D721Med (cell line): ENCODE results near the gene VIPR2.

Source experiments
- DNase-seq: peaks from one replicate; pipeline ENCODE4 v3.0.0; 2011; ENCODE audit warnings: low spot score; ENCODE audit not compliant: insufficient read length
- FAIRE-seq: peaks from 2 replicates; lab custom pipeline; 2011; peaks lifted over from hg19 to GRCh38; lab: Jason Lieb, UNC
- TF ChIP-seq, protein P1 (sequence below): IDR thresholded peaks from 2 replicates; pipeline ENCODE4 v1.5.1; 2012; ENCODE audit warnings: mild to moderate bottlenecking, control low read depth; ENCODE audit not compliant: insufficient read depth; ENCODE audit errors: missing control alignments

Gene VIPR2

DNA sequence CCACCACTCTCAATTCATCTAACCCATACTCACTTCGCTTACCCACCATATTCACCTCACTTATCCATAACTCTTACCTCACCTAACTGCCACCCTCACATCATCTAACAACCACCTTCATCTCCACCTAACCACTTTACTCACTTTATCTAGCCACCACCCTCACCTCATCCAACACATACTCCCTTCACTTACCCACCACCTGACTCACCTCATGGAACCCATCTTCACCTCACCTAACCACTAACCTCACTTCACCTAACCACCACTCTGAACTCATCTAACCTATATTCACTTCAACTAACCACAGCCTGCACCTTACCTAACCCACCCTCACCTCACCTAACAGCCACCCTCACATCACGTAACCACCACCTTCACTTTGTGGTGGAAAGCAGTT lies 84.2 kb downstream of the VIPR2 start:
- TF ChIP-seq, protein P1, sequence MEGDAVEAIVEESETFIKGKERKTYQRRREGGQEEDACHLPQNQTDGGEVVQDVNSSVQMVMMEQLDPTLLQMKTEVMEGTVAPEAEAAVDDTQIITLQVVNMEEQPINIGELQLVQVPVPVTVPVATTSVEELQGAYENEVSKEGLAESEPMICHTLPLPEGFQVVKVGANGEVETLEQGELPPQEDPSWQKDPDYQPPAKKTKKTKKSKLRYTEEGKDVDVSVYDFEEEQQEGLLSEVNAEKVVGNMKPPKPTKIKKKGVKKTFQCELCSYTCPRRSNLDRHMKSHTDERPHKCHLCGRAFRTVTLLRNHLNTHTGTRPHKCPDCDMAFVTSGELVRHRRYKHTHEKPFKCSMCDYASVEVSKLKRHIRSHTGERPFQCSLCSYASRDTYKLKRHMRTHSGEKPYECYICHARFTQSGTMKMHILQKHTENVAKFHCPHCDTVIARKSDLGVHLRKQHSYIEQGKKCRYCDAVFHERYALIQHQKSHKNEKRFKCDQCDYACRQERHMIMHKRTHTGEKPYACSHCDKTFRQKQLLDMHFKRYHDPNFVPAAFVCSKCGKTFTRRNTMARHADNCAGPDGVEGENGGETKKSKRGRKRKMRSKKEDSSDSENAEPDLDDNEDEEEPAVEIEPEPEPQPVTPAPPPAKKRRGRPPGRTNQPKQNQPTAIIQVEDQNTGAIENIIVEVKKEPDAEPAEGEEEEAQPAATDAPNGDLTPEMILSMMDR, result no peak
- DNase-seq, result no peak
- FAIRE-seq, result no peak

DNA sequence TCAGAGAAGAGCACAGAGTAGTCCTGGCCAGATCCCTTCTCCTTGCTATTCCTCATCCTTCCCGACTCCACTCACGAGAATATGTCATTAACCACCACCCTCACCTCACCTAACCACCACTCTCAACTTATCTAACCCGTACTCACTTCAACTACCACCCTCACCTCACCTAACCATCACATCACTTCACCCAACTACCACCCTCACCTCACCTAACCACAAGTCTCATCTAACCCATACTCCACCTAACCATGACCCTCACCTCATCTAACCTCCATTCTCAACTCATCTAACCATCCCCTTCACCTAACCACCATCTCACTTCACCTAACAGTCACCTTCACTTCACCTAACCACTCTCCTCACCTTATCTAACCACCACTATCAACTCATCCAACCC lies 85.0 kb downstream of the VIPR2 start:
- DNase-seq, result no peak
- no peak for FAIRE-seq
- TF ChIP-seq, protein P1, result no peak

DNA sequence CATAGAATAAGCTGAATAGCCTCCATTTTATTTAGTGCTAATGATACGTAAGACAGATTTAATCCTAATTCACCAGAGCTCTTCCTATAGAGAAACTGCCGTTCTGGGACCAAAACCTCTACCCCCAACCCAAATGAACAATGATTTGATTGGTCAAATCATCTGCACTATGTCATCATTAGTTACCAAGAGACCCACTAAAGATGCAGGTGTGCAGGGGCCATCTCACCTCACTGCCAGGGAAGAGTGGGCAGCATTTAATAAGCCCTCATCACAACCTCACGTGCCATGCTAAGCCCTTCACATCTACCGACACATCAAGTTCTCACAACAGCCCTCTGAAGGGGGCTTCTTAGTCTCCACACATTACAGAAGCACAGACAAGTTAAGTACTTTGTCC lies 87.0 kb downstream of the VIPR2 start:
- FAIRE-seq, result no peak
- TF ChIP-seq, protein P1, result no peak

DNA sequence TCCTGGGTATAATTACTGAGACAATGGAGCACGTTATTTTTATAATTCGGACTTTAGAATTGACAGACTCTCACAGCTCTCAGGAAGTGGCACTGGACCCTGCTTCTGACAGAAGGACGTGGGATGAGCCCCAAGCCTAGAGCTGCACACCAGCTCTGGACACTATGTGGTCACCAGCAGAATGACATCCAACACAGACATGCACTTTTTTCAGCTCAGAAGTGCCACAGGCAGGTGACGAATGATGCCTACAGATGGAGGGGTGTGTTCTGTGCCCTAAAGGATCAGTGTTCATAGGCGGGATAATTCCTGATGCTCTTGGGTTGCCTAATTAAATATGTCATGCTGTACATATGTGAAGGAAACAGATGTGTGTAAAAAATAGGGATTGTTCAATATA lies 87.9 kb downstream of the VIPR2 start:
- no peak for FAIRE-seq
- DNase-seq, result no peak
- TF ChIP-seq, protein P1, result no peak

More for the DNA sequence above, 87.0 kb downstream of the VIPR2 start:
- no peak for DNase-seq

DNA sequence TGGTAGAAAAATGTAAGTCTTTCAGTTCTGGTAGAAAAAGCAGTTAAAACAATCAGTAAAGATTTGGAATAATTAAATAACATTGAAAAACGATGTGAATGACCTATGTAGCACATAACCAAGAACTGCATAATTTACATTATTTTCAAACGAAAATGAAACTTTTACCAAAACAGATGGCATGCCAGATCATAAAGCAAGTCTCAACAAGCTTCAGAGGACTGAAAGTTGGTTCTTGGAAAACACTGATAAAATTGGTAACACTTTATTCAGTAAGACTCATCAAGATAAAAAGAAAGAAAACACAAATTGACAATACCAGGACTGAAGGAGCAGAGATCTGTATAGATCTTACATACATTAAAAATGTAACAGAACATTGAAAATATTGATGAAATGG lies 92.8 kb downstream of the VIPR2 start:
- no peak for FAIRE-seq
- no peak for DNase-seq
- TF ChIP-seq, protein P1, result no peak

DNA sequence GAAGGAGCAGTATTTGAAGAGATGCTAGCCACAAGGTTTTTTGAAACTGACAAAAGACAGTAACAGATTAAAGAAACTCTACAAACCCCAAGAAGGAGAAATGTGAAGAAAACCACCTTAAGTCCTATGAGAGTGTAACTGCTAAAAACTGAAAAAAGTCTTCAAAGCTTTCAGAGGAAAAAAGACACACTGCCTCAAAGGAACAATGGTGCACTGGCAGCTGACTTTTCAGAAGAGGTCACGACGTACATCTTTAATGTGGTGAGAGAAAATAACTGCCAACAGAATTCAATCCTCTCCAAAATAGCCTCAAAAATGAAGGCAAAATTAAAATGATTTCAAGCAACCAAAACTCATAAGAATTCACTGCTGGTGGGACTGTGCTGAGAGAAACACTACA lies 94.0 kb downstream of the VIPR2 start:
- TF ChIP-seq, protein P1, result no peak
- no peak for FAIRE-seq

DNA sequence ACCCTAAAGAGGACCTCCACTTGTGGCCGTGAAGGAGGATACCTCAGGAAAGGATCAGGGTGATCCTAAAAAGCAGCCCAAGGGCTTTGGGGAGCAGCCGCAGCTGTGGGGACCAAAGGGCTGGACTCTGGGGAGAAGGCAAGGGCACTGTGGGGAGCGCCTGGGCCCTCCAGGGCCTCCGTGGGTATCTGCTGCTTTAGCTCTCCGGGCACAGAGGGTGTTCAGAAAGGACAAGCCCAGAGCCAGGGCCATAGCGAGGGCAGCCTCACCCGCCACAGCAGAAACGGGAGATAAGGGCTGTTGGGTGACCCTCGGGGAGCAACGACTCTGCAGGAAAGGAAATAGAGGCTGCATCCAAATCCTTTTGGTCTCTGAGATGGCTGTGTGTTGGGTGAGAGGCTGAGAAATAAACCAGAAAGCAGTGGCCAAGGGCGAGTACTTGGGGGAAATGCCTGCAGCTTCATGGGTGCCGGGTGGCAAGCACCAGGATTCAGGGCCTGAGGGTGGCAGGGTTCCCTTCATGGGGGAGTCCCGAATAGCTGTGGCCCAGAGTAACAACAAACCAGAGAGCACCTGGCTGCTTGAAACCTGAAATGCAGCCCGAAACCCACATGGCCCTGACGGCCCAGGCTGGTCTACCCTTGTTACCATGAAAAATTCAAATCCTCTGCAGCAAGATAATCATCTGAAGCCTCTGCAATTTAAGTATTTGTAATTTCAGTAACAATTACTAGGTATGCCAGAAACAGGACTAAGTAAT lies 95.2 kb downstream of the VIPR2 start:
- TF ChIP-seq, protein P1, result no peak
- DNase-seq, result no peak
- FAIRE-seq, result no peak

More for the DNA sequence above, 94.0 kb downstream of the VIPR2 start:
- no peak for DNase-seq
